ENCODE measurements around the gene ADPRHL1. TPM values are rescaled to one million over a fixed set of nuclear protein-coding genes. Genes with fewer than 3 reads are reported as not detected.

ADPRHL1 gene
- total RNA-seq, 1 donor from 2014 or later = 480 TPM

Other genes with a start within 250 kb of the ADPRHL1 start
- gene PCID2, start 244.8 kb downstream of the ADPRHL1 start, total RNA-seq = 47.8 TPM
- 92.5 TPM for gene CUL4A, start 243.9 kb downstream of the ADPRHL1 start, total RNA-seq
- gene LAMP1, start 156.2 kb downstream of the ADPRHL1 start, total RNA-seq = 91.4 TPM
- gene GRTP1, start 89.4 kb downstream of the ADPRHL1 start, total RNA-seq = 0.70 TPM
- gene DCUN1D2, start 37.2 kb upstream of the ADPRHL1 start, total RNA-seq = 134 TPM
- gene TFDP1, start 131.3 kb upstream of the ADPRHL1 start, total RNA-seq = 38.8 TPM
- not detected for gene ATP4B, start 204.7 kb upstream of the ADPRHL1 start, total RNA-seq
- 0.48 TPM for gene GRK1, start 213.7 kb upstream of the ADPRHL1 start, total RNA-seq